VCaP (cell line): ENCODE data around the gene PDYN.

Experiments
- H3K27ac ChIP-seq: fragments of 450-650 bp; 2 replicates; pipeline ENCODE4 v1.5.1; 2017
- CTCF ChIP-seq: fragments of 450-650 bp; conservative IDR thresholded peaks from 2 replicates; pipeline ENCODE4 v1.5.1; 2017; ENCODE audit warnings: mild to moderate bottlenecking, moderate library complexity

PDYN gene

GRCh38 chr20:2002365-2002764 lies 8.5 kb upstream of the PDYN start:
- TF ChIP-seq CTCF = no peak

GRCh38 chr20:2001119-2001518 lies 7.3 kb upstream of the PDYN start:
- no peak for TF ChIP-seq CTCF

More at GRCh38 chr20:2002365-2002764, 8.5 kb upstream of the PDYN start:
- H3K27ac ChIP-seq = no peak overlapping the region

GRCh38 chr20:2000285-2000684 lies 6.4 kb upstream of the PDYN start:
- H3K27ac ChIP-seq = no peak overlapping the region
- no peak for TF ChIP-seq CTCF

More at GRCh38 chr20:2001119-2001518, 7.3 kb upstream of the PDYN start:
- H3K27ac ChIP-seq = no peak overlapping the region

GRCh38 chr20:1998715-1999114 lies 4.9 kb upstream of the PDYN start:
- H3K27ac ChIP-seq = no peak overlapping the region
- no peak for TF ChIP-seq CTCF

- TF ChIP-seq CTCF = no peak
- H3K27ac ChIP-seq = no peak overlapping the region
Observed at GRCh38 chr20:1998193-1998520, 4.3 kb upstream of the PDYN start.

- TF ChIP-seq CTCF = no peak
- no peak overlapping the region for H3K27ac ChIP-seq
Observed at GRCh38 chr20:1997483-1998192, 3.8 kb upstream of the PDYN start.

GRCh38 chr20:1995531-1996310 lies 1.9 kb upstream of the PDYN start:
- no peak overlapping the region for H3K27ac ChIP-seq
- TF ChIP-seq CTCF = no peak
